GM12864 (cell line): ENCODE data around the gene PRKRIP1.

Experiments used
- DNase-seq: peaks from one replicate; pipeline ENCODE4 v3.0.0-alpha.2; 2011; ENCODE audit warnings: low read depth
- H3K4me3 ChIP-seq: 2 replicates; pipeline ENCODE4 v1.5.1; 2011; ENCODE audit warnings: mild to moderate bottlenecking, low read depth, low read length, control low read depth
- TF ChIP-seq, protein P1 (sequence below): IDR thresholded peaks from 2 replicates; pipeline ENCODE4 v1.5.1; 2011; ENCODE audit warnings: low read depth, mild to moderate bottlenecking, moderate library complexity, low read length, control low read depth, inconsistent platforms; ENCODE audit errors: missing control alignments

The PRKRIP1 gene

DNA sequence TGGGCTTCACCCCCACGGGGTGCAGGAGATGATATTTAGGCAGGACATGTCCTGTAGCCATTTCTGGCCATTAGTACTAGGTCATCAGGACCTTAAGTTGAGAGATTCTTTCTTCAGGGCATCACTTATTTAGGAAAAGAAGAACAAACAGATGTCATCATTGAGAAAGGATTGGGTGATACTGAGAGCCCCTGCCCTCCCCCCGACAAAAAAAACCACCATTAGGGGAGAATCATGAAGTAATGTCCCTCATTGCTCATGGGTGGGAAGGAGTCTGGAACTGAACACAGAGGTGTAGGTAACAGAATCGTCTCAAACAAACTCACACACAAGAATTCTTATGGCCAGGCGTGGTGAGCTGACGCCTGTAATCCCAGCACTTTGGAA, 30.8 kb downstream of the PRKRIP1 start:
- TF ChIP-seq, protein P1, sequence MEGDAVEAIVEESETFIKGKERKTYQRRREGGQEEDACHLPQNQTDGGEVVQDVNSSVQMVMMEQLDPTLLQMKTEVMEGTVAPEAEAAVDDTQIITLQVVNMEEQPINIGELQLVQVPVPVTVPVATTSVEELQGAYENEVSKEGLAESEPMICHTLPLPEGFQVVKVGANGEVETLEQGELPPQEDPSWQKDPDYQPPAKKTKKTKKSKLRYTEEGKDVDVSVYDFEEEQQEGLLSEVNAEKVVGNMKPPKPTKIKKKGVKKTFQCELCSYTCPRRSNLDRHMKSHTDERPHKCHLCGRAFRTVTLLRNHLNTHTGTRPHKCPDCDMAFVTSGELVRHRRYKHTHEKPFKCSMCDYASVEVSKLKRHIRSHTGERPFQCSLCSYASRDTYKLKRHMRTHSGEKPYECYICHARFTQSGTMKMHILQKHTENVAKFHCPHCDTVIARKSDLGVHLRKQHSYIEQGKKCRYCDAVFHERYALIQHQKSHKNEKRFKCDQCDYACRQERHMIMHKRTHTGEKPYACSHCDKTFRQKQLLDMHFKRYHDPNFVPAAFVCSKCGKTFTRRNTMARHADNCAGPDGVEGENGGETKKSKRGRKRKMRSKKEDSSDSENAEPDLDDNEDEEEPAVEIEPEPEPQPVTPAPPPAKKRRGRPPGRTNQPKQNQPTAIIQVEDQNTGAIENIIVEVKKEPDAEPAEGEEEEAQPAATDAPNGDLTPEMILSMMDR = no peak
- DNase-seq = no peak
- peak overlapping the region; percentile 20; the same call in 1 of the 2 replicates for H3K4me3 ChIP-seq

DNA sequence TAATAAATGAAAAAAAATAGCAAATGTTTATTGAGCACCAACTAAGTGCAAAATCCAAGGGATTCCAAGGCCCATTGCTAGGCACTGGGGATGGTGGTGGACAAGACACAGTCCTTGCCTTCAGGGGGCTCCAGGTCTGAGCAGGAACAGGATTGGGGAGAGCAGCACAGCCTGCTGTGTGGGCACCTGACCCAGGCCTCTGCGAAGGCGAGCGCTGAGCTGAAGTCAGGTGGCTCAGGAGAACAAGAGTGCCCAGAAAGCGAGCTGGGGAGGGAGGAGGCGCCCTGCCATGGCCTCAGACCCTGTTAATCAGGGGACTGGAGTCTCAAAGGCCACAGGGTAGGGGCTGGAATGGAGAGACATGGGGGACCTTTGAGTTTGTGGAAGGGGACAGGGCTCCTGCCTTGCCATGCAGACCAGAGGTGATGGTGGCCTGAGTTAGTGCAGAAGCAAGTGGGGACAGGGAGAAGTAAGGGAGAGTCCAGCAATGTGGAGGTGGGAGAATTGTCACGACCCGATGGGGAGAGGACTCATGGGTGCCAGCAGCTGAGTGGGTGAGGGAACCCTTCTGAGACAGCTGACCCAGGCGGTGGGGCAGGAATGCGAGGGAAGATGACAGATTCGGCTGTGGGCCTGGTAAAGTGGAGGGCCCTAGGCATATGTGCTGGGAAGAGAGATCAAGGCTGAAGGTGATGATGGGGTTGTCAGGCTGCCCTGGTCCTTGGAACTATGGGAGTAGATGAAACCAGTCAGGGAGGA, 33.2 kb downstream of the PRKRIP1 start:
- TF ChIP-seq, protein P1 = no peak
- no peak for DNase-seq
- H3K4me3 ChIP-seq = no peak overlapping the region

DNA sequence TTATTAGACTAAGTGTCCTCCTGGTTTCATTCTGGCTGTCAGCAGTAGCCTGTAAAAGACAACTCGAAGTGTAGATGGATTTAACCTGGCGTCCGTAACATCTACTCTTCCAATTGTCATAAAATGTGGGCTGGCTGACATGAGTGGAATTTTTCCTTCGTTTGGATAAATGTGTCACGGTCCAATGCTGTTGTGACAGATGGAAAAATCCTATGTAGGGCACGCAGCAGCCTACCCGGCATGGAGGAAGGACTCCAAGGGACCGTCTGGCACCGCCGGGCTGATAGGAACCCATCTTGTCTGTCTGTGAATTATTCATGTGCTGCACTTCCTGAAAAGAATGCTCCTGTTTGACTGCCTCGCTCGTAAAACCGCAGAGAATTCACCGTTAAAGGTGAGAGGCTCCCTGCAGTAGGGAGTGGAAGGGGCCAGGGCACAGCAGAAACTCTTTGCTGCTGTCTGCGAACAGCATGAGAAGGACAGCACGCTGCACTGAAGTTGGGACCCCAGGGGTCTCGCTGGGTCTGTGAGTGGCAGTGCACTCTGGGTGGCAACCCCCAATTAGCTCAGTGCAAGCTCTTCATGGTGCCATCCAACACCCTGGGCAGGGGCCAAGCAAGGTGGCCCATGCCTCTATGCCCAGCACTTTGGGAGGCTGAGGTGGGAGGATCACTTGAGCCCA, 35.6 kb downstream of the PRKRIP1 start:
- no peak for DNase-seq
- TF ChIP-seq, protein P1 = no peak
- H3K4me3 ChIP-seq = peak overlapping the region; percentile 23

DNA sequence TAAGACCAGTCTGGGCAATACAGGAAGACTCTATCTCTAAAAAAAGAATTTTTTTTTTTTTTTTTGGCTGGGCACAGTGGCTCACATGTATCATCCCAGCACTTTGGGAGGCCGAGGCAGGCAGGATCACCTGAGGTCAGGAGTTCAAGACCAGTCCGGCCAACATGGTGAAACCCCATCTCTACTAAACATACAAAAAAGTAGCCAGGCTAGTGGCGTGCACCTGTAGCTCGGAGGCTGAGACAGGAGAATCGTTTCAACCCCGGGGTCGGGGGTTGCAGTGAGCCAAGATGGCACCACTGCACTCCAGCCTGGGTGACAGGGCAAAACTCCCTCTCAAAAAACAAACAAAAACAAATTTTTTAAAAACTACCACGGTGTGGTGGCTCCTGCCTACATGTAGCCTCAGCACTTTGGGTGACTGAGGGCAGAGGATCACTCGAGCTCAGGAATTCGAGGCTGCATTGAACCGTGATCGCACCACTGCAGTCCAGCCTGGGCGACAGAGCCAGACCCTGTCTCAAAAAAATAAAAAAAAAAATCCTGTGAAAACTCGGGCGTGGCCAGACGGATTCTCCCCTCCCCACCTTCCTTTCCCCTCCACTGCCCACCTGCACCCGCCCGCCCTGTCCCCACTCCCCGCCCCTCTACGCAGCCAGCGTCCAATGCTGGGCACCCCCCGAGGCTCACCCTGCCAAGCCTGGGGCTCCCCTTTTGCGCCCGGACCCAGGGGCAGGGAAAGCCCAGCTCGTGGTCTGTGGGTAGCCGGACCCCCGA, 36.5 kb downstream of the PRKRIP1 start:
- DNase-seq = no peak
- TF ChIP-seq, protein P1 = no peak
- H3K4me3 ChIP-seq = peak overlapping the region; percentile 88

DNA sequence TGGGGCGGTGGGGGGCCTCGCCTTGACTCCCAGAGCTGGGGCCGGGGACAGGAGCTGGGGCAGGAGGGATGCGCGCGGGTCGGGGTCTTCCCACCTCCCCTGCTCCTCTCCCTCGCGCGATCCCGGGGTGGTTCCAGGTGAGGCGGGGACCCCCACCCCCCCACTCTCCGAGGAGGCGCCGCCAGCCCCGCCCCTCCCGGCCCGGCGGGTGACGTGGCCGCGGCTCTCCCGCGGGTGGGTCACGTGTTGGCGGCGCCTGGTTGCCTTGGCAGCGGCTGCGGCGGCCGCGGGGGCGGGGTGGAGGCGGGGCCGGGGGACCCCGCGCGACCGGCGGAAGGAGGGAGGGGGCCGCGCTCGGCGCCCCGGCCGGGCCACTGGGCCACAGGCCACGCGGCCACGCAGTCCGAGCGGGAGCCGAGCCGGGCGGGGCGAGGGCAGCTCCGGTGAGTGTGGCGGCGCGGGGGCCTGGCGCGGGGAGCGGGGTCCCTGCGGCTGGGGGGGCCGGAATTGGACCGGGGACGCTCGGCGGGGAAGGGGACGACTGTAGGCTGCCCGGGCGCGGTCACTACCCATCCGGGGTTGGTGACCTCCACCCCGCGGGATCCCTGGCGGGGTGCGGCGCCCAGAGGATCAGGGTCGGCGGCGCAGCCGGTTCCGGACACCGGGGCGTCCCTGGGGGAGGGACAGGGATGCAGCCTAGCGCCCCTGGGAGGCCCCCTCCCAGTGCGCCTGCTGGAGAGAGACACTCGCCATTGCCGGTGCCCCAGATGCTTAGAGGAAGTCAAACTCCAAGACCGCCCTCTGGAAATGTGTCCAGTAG, 37.3 kb downstream of the PRKRIP1 start, which contains the start of gene ORAI2:
TSS of gene ORAI2 (plus strand) at position 357 of the 820 bp plus-strand sequence. CDS start 5,382 bp downstream, outside the sequence.
- peak within 1 kb of the TSS; percentile 88 for H3K4me3 ChIP-seq
- DNase-seq = no peak
- TF ChIP-seq, protein P1 = no peak

DNA sequence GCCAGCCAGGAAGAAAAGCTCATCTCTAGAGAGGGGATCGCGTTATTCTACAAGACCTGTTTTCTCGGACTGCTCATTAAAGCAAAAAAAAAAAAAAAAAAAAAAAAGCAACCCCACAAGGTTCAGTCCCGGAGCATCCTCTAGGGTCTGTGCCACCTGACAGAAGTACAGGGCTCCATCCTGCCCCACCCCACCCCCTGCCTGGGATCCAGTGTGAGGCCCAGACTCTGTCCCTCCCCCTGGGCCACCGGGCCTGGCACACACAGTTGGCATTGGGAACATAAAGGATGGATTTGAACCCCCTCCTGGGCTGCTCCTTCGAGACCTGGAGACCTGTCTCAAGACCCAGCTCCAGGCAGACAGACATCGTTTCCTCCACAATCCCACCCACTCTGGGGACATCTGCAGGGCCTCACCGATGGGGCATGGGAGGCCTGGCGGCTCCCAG, 37.9 kb downstream of the PRKRIP1 start:
- TF ChIP-seq, protein P1 = no peak
- no peak for DNase-seq
- peak overlapping the region; percentile 88 for H3K4me3 ChIP-seq
